HG02763 (cell line): ENCODE measurements around the gene ZBED4.

Experiments used
- ATAC-seq: cut with Tn5 transposase; IDR thresholded peaks from one replicate; pipeline ENCODE4 v1.9.1; 2021; ENCODE audit warnings: mild to moderate bottlenecking, moderate library complexity; ENCODE audit not compliant: unreplicated experiment

The ZBED4 gene

DNA sequence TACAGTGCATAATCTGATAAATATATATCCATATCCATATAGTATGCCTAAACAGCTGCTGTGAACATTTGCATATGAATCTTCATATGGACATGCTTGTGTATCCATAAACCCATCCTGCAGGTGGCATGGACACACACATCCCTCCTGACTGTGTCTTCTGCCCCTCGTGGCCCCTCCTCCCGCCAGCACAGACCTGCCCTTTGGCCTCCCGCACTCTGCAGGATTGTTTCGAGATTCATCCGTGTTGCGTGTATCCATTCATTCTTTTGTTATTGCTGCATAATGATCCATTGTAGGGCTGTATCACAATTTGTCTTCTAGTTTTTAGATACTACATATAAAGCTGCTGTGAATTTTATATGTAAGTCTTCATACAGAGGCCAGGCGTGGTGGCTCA lies 24.0 kb downstream of the ZBED4 start:
- no peak for ATAC-seq

DNA sequence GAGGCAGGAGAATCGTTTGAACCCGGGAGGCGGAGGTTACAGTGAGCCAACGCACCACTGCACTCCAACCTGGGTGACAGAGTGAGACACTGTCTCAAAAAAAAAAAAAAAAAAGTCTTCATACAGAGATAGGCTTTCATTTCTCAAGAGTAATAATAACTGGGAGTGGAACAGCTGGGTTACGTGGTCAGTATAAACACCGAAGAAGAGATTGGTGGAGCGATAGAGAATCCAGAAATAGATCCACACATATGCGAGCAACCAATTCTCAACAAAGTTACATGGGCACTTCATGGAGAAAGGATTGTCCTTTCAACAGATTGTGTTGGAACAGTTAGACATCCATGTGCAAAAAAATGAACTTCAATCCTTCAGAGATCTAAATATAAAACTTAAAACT lies 24.6 kb downstream of the ZBED4 start:
- ATAC-seq: no peak

- no peak for ATAC-seq
Observed at GRCh38 chr22:49879871-49880270, 26.2 kb downstream of the ZBED4 start.

DNA sequence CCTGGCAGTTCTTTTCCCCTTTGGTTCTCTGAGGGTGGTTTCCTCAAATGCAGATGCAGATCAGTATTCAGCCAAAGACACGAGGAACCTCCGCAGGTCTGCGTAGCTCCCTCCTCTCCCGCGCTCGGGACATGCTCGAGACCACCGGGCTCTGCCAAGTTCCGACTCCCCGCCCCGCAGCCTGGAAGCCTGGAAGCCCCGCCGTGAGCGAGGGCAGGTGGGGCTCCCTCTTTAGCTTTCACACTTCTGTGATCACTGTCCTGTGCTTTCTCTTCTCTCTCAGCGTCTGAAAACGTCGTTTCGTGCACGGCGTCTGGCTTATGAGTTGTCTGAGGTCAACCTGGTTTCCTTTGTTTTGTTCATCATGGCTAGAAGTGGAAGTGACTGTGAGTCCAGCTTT lies 26.6 kb downstream of the ZBED4 start:
- ATAC-seq: no peak

- ATAC-seq: no peak
Observed at GRCh38 chr22:49881856-49882255, 28.2 kb downstream of the ZBED4 start.

DNA sequence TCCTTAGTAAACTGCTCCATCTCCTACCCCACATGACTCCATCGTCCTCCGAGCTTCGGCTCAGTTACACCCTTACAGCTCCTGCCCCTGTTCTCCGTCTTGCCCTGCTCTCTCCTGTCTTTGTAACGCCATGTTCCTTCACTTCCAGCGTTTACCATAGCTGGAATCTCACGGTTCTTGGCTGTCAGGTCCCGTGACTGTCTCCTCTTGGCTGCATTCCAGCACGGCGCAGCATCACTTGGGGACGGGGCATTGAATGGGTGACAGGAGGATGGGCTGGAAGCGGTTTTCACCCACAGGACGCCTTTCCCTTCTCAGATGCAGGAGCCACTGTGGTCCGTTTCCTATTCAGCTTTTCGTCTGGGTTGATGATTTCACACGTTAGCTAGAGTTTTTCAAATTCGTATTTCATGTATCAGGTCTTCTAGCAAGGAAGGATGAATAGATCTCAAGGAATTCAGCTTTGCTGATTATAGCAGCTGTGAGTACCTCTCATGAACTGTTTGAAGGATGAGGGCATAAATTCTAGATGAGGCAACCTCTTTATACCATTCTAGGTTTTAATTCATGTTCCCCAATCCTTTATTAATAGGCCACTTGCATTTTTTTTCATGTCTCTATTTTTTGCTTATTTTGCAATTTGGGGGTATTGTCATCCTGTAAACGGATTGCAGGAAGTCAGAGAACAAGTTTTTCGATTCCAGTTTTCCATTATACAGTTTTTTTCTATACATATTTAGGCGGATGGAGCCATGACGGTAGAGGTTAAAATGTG lies 29.1 kb downstream of the ZBED4 start:
- ATAC-seq: no peak

- no peak for ATAC-seq
Observed at GRCh38 chr22:49883294-49883640, 29.6 kb downstream of the ZBED4 start.

GRCh38 chr22:49884075-49884474 lies 30.4 kb downstream of the ZBED4 start:
- no peak for ATAC-seq

DNA sequence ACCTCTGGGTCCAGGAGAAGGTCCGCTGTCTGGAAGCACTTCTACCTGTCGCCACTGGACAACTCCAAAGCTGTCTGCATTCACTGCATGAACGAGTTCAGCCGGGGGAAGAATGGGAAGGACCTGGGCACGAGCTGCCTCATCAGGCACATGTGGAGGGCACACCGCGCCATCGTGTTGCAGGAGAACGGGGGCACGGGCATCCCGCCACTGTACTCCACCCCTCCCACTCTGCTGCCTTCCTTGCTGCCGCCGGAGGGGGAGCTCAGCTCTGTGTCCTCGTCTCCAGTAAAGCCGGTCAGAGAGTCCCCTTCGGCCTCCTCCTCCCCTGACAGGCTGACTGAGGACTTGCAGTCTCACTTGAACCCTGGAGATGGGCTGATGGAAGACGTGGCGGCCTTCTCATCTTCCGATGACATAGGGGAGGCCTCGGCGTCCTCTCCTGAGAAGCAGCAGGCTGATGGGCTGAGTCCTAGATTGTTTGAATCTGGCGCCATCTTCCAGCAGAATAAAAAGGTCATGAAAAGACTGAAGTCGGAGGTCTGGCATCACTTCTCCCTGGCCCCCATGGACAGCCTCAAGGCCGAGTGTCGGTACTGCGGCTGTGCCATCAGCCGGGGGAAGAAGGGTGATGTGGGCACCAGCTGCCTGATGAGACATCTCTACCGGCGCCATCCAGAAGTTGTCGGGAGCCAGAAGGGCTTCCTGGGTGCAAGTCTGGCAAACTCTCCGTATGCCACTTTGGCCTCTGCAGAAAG lies 31.0 kb downstream of the ZBED4 start:
- ATAC-seq: no peak

- ATAC-seq: no peak
Observed at GRCh38 chr22:49885281-49885680, 31.6 kb downstream of the ZBED4 start.

DNA sequence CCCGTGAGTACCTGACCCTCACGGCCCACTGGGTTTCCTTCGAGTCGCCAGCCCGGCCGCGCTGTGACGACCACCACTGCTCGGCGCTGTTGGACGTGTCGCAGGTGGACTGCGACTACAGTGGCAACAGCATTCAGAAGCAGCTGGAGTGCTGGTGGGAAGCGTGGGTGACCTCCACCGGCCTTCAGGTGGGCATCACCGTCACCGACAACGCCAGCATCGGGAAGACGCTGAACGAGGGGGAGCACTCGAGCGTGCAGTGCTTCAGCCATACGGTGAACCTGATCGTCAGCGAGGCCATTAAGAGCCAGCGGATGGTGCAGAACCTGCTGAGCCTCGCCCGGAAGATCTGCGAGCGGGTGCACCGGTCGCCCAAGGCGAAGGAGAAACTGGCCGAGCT lies 32.2 kb downstream of the ZBED4 start:
- no peak for ATAC-seq

- no peak for ATAC-seq
Observed at GRCh38 chr22:49886346-49887063, 32.9 kb downstream of the ZBED4 start.

DNA sequence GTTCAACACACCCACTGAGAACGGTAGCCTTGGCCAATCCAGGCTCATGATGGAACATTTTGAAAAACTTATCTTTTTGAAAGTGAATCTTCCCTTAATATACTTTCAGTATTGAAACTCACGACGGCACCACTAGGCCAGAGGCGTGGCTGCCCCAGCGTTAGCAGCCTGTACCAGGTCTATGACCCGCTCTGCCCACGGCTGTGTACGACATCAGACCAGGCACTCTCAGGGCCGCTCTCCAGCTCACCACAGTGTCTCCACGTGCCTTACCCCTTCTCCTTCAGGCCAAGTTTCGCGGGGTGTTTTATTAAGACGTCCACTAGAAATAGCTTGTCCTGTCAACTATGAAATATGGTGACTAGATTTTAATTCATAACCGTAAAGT lies 33.4 kb downstream of the ZBED4 start:
- no peak for ATAC-seq

GRCh38 chr22:49887702-49888101 lies 34.1 kb downstream of the ZBED4 start:
- ATAC-seq: no peak

GRCh38 chr22:49889071-49889470 lies 35.4 kb downstream of the ZBED4 start:
- no peak for ATAC-seq

DNA sequence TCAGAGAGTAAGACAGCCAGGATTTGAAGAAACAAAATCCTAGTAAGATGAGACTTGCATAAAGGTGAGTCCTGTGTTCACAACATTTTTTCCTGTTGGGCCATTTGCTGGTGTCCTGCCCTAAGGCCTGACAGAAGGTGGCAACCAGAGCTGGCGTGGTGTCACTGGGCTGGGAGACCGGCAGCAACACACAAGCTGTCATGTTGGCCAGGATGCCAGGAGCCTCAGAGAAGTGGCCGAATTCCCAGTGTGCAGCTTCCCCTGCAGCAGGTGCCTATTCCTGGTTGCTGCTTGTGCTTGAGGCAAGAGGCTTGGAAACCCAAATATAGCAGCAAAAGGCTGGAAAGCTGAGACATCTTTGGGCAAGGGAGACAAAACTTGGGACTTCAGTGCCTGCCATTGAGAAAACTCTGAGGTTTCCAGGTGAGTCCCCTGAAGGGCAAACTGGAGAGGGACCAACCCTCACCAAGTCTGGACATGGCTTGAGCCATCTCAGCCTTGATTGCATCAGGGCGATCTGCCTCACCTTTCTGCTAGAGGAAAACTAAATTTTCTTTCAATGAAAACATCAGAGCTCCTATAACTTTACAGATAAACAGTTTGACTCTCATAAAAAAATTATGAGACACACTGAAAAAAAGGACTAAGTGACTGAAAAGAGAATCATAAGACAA lies 38.7 kb downstream of the ZBED4 start:
- ATAC-seq: no peak

DNA sequence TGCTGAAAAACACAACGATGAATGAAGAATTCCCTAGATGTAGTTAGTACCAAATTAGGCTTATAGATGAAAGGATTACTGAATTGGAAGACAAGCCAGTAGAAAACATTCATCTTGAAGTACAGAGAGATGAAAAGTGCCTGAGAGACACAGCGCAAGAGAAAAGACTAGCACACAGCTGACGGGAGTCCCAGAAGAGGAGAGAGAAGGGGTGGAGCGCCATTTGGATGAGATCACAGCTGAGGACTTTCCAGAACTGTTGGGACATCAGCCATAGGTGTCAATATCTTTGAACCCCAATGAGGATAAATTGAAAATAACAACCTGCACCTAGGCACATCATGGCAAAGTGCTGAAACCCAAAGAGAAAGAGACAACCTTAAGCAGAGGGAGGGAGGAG lies 39.4 kb downstream of the ZBED4 start:
- ATAC-seq: no peak

DNA sequence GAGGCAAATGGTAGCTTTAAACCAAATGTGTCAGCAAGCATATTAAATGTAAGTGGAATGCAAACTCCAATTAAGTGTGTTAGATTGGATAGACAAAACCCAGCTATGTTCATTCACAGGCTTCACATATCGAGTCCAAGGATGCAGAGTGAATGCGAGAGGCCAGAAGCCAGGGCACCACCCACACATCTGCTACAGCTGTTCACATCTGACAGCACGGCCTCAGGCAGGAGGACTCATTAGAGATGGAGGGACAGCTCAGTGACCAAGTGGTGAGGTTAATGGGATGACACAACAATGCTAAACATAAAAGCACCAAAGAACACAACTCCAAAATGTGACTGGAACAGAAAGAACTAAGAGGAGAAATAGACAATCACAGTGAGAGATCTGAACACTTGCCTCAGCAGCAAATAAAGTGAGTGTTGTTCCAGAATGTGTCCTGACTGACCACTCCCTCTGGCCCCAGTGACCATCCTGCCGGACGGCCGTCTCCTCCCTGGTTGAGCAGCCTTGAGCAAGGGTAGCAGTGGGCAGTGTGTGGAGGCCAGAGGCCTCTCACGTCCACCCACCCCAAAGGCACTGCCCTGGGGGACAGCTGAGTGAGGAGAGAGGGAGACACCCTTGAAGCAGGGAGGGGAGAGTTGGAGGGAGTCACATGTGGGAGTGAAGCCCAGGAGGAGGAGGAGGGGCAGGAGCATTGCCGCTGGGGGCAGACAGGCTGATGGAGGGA lies 40.8 kb downstream of the ZBED4 start:
- ATAC-seq: no peak

GRCh38 chr22:49896201-49896600 lies 42.6 kb downstream of the ZBED4 start:
- no peak for ATAC-seq

GRCh38 chr22:49897015-49897684 lies 43.5 kb downstream of the ZBED4 start:
- no peak for ATAC-seq
